Memory B cell (primary cell): ENCODE results near the gene POU6F1.
A peak's percentile ranks its signal among the peaks of the same experiment; 100 is the strongest.
"Not testable (repeated sequence)": the region's sequence is repeated elsewhere in the genome, so short reads cannot be mapped to it uniquely, and the experiment has no call there.

ENCODE experiments used
- ATAC-seq: fragments of 150-1000 bp; cut with Tn5 transposase; 2 replicates; pipeline ENCODE4 v1.10.0; 2021; ENCODE audit warnings: low read depth, mild to moderate bottlenecking, moderate library complexity
- DNase-seq, 2 donors: peaks; one replicate each; pipeline ENCODE4 v3.0.0; 2022; ENCODE audit warnings: low spot score in 2 of 2
- H3K27ac Mint-ChIP-seq: one replicate; pipeline ENCODE4 v1.8.0; 2022; ENCODE audit warnings: mild to moderate bottlenecking, moderate library complexity, mixed read lengths
- H3K27me3 Mint-ChIP-seq: one replicate; pipeline ENCODE4 v1.8.0; 2022; ENCODE audit warnings: mixed read lengths
- H3K36me3 Mint-ChIP-seq: one replicate; pipeline ENCODE4 v1.8.0; 2022; ENCODE audit warnings: mild to moderate bottlenecking, mixed read lengths
- H3K4me1 Mint-ChIP-seq: one replicate; pipeline ENCODE4 v1.8.0; 2022; ENCODE audit warnings: mixed read lengths
- H3K4me3 Mint-ChIP-seq: one replicate; pipeline ENCODE4 v1.8.0; 2022; ENCODE audit warnings: mild to moderate bottlenecking, moderate library complexity, mixed read lengths
- H3K9me3 Mint-ChIP-seq: one replicate; pipeline ENCODE4 v1.8.0; 2022; ENCODE audit warnings: mixed read lengths

POU6F1 gene

DNA sequence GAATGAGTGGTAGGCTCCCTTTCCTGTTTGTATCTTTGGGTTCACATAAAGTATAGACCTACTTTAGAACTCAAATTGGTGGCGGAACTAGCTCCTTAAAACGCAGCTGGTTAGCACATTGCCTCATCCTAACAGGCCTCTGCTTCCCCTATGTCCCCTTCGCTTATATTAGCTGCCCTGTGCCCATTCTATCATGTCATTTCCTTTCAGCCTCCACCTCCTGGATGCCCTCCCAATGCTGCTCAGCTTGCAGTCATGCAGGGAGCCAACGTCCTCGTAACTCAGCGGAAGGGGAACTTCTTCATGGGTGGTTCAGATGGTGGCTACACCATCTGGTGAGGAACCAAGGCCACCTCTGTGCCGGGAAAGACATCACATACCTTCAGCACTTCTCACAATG is 24.3 kb upstream of the POU6F1 start:
- DNase-seq: no peak
- Mint-ChIP-seq H3K27me3 (no peaks in the 10 kb centered on the region), H3K9me3 (no peaks in the 10 kb centered on the region), H3K36me3 (peaks cover 37% of the 10 kb centered on the region), H3K4me1 (peaks cover 42% of the 10 kb centered on the region), H3K27ac (no peak overlapping the region), H3K4me3 (no peak overlapping the region)
- no peak for ATAC-seq

DNA sequence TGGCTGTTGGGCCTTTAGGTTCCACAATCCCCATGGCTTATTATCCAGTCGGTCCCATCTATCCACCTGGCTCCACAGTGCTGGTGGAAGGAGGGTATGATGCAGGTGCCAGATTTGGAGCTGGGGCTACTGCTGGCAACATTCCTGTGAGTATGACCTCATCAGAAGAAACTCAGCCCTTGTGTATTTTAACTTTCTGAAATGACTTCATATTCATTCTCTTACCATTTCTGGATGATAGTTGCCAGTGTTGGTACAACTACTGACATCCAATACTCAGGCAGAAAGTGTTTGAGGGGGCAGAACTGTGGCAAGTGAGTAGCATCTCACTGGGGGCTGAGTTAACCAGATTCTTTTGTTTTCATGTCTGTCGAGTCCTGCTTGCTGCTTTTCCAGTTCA is 23.1 kb upstream of the POU6F1 start:
- ATAC-seq: no peak
- Mint-ChIP-seq H3K9me3 (no peaks in the 10 kb centered on the region), H3K27me3 (peaks cover 2% of the 10 kb centered on the region), H3K4me1 (peaks cover 33% of the 10 kb centered on the region), H3K4me3 (peak overlapping the region; percentile 98), H3K27ac (peak overlapping the region; percentile 100), H3K36me3 (peaks cover 32% of the 10 kb centered on the region)
- DNase-seq: no peak

DNA sequence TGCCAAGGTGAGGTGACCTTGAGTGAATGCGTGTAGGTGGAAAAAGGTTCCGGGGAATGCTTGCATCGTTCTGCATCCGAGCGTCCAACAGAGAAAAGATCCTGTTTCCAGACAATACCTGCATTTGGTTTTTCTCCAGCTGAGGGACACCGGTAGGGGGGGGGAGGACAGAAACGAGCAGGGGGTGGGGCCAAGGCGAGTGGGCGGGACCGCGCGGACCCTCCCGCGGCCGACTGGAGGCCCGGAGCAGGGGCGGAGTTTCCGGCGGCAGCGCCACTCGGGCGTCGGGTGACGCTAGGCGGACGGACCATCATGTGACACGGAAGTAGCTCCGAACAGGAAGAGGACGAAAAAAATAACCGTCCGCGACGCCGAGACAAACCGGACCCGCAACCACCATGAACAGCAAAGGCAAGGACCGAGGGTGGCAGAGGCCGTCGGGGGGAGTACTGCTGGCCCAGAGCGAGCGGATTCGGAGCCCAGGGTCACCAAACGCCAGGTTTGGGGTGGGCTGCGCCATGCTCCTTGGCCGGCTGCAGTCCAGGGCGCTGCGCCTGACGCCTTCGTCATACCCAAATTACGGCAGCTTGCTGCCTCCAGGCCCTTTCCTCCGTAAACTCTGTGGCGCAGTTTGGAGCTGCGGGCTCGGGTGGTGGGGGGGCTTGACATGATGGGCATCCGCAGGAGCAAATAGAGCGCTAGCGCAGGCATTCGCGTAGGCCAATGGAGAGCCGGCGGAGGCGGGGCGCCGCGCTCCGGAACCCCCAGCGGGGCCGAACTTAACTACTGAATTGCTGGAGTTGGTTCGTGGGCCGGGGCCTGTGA is 20.9 kb upstream of the POU6F1 start, which contains the start of gene DAZAP2:
Gene DAZAP2, plus strand, starts transcription at position 317 of the 825 bp plus-strand sequence. Its CDS starts 82 bp downstream, at position 399.
- peaks cover 23% of the 10 kb centered on the region for H3K36me3 Mint-ChIP-seq
- peaks cover 27% of the 10 kb centered on the region for H3K4me1 Mint-ChIP-seq
- peak within 1 kb of the TSS; percentile 100 for H3K27ac Mint-ChIP-seq
- ATAC-seq: peak; percentile 87
- peak; percentile 91 to 92 for DNase-seq
- H3K9me3 Mint-ChIP-seq: no peaks in the 10 kb centered on the region
- peaks cover 2% of the 10 kb centered on the region for H3K27me3 Mint-ChIP-seq
- peak within 1 kb of the TSS; percentile 98 for H3K4me3 Mint-ChIP-seq

DNA sequence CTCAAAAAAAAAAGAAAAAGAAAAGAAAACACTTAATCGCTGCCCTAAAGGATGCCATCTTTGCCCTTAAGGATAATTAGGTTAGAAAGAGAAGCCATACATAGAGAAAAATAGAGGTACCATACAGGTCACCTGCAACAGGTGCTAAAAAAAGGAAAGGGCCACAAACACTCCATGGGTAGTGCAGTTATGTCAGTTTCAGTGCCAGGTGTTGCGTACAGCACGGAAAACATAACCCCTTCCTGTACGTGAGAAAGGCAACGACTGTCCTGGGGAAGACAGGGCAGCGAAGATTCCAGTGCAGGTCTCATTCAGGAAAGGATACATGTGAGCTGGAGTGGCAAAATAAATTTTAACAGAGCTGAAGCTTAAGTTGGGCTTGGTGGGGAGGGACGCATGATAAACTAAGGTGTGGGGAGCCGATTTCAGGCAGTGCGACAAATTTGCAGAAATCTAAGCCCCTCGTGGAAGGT is 20.2 kb upstream of the POU6F1 start:
- peaks cover 21% of the 10 kb centered on the region for H3K36me3 Mint-ChIP-seq
- H3K4me1 Mint-ChIP-seq: peaks cover 25% of the 10 kb centered on the region
- H3K9me3 Mint-ChIP-seq: no peaks in the 10 kb centered on the region
- DNase-seq: no peak
- peak overlapping the region; percentile 100 for H3K27ac Mint-ChIP-seq
- ATAC-seq: no peak
- H3K4me3 Mint-ChIP-seq: peak overlapping the region; percentile 98
- peaks cover 2% of the 10 kb centered on the region for H3K27me3 Mint-ChIP-seq

DNA sequence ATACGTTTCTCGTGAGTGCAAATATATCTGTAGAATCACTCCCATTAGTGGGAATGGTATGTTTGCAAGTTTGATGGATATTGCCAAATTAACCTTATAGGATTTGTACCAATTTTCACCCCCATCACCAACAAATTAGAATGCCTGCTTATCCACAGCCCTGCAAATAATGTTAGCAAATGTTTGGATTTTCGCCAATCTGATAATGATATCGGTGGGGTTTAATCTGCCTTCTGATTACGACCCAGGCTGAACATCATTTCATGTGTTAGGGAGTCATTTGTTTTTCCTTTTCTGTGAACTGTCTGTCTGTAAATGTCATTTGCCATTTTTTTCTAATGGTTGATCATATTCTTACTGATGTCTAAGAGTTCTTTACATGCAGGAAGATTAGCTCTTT is 16.7 kb upstream of the POU6F1 start:
- ATAC-seq (no peak), DNase-seq (no peak)
- Mint-ChIP-seq H3K36me3 (peaks cover 2% of the 10 kb centered on the region), H3K4me3 (no peak overlapping the region), H3K9me3 (no peaks in the 10 kb centered on the region), H3K27me3 (peaks cover 2% of the 10 kb centered on the region), H3K27ac (no peak overlapping the region), H3K4me1 (peaks cover 6% of the 10 kb centered on the region)

DNA sequence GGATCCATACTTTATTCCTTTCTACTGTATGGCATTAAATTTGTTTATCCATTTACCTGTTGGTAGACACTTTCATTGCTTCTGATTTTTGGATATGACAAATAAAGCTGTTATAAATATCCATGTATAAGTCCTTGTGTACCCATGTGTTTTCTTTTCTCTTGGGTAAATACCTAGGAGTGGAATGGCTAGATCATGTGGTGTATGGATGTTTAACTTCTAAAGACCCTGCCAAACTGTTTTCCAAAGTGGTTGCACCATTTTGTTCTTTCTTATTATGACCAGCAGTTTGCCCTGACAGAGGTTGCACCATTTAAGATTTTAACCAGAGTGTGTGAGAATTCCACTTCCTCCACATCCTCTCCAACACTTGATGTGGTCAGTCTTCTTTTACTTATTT is 14.8 kb upstream of the POU6F1 start:
- H3K4me3 Mint-ChIP-seq: no peak overlapping the region
- no peaks in the 10 kb centered on the region for H3K4me1 Mint-ChIP-seq
- H3K9me3 Mint-ChIP-seq: no peaks in the 10 kb centered on the region
- DNase-seq (no peak), ATAC-seq (no peak)
- H3K36me3 Mint-ChIP-seq: no peaks in the 10 kb centered on the region
- H3K27ac Mint-ChIP-seq: no peak overlapping the region
- H3K27me3 Mint-ChIP-seq: peaks cover 2% of the 10 kb centered on the region

DNA sequence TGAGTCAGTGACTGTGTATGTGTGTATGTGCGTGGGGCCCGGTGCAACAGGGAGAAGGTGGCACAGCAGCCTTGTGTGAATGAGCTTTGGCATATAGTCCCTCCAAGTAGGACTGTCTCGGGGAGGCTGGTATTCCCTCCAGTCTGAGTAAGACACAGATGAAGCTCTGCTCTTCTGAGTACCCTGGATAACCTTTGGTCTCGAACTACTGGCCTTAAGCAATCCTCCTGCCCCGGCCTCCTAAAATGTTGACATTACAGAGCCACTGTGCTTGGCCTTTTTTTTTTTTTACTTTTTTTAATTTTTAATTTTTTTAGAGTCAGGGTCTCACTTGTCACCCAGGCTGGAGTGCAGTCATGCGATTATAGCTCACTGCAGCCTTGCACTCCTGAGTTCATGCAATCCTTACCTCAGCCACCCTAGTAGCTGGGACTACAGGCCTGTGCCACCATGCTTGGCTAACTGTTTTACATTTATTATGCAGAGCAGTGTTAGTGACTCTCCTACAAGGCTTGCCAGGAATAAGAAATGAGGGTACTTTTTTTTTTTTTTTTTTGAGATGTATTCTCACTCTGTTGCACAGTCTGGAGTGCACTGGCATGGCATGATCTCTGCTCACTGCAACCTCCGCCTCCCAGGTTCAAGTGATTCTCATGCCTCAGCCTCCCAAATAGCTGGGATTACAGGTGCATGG is 11.4 kb upstream of the POU6F1 start:
- DNase-seq: no peak
- H3K36me3 Mint-ChIP-seq: peaks cover 4% of the 10 kb centered on the region
- H3K9me3 Mint-ChIP-seq: no peaks in the 10 kb centered on the region
- H3K4me3 Mint-ChIP-seq: no peak overlapping the region
- no peak for ATAC-seq
- H3K27me3 Mint-ChIP-seq: no peaks in the 10 kb centered on the region
- no peak overlapping the region for H3K27ac Mint-ChIP-seq
- no peaks in the 10 kb centered on the region for H3K4me1 Mint-ChIP-seq

DNA sequence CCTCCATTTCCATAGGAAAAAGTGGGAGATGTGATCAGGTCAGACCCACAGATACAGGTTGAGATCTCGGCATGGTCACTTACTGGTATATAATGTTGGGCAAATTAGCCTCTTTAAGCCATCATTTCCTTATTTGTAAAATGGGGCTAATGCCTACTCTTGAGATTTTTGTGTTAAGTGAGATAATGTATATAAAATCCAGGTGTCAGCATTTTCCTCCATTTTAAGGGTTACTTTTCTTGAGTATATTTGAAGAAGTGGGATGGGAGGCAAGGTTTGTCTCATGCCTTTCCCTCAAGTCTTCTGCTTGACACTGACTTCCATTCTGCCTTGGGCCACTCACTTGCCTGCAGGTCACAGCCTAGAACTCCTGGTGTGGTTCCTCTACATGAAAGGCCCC is 10.1 kb upstream of the POU6F1 start:
- Mint-ChIP-seq H3K27ac (no peak overlapping the region), H3K36me3 (peaks cover 4% of the 10 kb centered on the region), H3K4me3 (no peak overlapping the region), H3K27me3 (no peaks in the 10 kb centered on the region), H3K9me3 (no peaks in the 10 kb centered on the region), H3K4me1 (no peaks in the 10 kb centered on the region)
- ATAC-seq (no peak), DNase-seq (no peak)

DNA sequence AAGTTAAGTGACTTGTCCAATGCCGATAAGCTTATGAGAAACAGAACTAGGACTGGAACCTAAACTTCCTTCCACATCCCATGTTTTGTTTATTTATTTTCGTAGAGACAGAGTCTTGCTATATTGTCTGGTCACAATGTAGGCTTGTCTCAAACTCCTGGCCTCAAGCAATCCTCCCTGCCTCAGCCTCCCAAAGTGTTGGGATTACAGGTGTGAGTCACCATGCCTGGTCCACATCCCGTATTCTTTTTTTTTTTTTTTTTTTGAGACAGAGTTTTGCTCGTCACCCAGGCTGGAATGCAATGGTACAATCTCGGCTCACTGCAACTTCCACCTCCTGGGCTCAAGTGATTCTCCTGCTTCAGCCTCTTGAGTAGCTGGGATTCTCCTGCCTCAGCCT is 9.2 kb upstream of the POU6F1 start:
- H3K4me1 Mint-ChIP-seq, H3K27ac Mint-ChIP-seq, DNase-seq, H3K4me3 Mint-ChIP-seq, H3K36me3 Mint-ChIP-seq, ATAC-seq, H3K27me3 Mint-ChIP-seq, H3K9me3 Mint-ChIP-seq: not testable (repeated sequence)

DNA sequence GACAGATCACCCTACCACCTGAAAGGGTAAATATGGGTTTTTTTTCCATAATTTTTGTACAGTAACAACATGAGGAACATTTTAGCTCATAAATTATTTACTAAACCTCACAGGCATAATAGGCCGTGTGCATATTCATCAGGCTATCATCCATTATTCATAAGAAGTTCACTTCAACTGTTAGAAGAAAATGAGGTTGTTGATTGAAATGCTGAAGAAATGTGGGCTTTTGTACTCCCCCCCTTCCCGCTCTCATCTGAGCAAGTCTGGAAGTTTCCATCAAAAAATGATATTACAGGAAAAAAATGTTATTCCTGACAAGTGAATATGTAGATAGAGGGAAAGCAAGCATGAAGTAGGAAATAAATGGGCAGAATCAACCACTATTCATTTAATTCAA is 7.9 kb upstream of the POU6F1 start:
- H3K4me3 Mint-ChIP-seq: no peak overlapping the region
- H3K27ac Mint-ChIP-seq: no peak overlapping the region
- DNase-seq (no peak), ATAC-seq (no peak)
- H3K36me3 Mint-ChIP-seq: peaks cover 4% of the 10 kb centered on the region
- no peaks in the 10 kb centered on the region for H3K9me3 Mint-ChIP-seq
- no peaks in the 10 kb centered on the region for H3K27me3 Mint-ChIP-seq
- peaks cover 2% of the 10 kb centered on the region for H3K4me1 Mint-ChIP-seq

DNA sequence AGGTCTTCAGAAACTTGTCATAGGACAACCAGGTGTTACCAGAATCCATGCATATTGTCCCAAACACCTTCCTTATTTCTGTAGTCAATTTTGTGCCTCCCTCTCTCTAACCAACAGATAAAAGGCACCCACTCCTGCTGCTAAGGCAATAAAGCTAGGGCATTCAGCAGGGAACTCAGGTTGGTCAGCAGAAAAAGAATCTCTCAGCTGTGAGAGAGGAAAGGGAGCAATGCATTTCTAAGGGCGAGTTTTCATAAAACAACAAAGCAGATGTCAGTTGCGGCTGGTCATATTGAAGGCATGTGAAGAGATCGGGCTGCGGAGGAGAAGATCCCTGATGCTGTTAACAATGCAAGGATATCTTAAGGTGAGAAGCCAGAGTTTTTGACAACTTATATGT is 7.4 kb upstream of the POU6F1 start:
- Mint-ChIP-seq H3K4me3 (no peak overlapping the region), H3K36me3 (peaks cover 4% of the 10 kb centered on the region), H3K27me3 (no peaks in the 10 kb centered on the region), H3K4me1 (peaks cover 2% of the 10 kb centered on the region), H3K9me3 (no peaks in the 10 kb centered on the region), H3K27ac (no peak overlapping the region)
- DNase-seq (no peak), ATAC-seq (no peak)

DNA sequence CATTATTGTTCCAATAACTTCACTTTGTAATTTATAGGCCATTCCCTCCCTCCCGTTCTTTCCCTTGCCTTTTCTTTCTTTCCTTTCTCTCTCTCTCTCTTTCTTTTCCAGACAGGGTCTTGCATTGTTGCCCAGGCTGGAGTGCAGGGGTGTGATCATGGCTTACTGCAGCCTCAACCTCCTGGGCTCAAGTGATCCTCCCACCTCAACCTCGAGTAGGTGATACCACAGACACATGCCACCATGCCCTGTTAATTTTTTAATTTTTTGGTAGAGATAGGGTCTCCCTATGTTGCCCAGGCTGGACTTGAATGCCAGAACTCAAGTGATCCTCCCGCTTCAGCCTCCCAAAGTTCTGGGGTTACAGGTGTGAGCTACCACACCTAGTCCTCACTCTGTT is 6.8 kb upstream of the POU6F1 start:
- H3K4me3 Mint-ChIP-seq: no peak overlapping the region
- no peaks in the 10 kb centered on the region for H3K9me3 Mint-ChIP-seq
- H3K27ac Mint-ChIP-seq: no peak overlapping the region

DNA sequence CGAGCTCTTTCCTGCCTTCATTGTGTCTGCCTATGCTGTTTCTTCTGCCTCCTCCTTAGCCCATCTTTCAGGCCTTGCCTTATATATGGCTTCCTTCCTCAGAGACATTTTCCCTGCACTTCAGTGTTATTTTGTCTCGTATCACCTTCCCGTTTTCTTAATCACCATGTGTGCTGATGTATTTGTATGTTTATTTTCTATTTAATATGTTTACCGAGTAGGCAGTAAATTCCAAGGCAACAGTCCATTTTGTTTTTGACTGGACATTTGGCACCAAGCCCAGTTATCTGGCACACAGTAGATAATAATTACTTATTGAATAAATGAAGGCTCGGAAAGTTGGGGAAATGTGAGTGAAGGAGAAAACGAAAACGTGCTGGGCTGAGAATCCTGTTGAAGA is 4.6 kb upstream of the POU6F1 start:
- DNase-seq: no peak
- peaks cover 12% of the 10 kb centered on the region for H3K4me1 Mint-ChIP-seq
- no peaks in the 10 kb centered on the region for H3K27me3 Mint-ChIP-seq
- H3K36me3 Mint-ChIP-seq: peaks cover 4% of the 10 kb centered on the region
- H3K27ac Mint-ChIP-seq: no peak overlapping the region
- no peak for ATAC-seq
- H3K4me3 Mint-ChIP-seq: no peak overlapping the region
- no peaks in the 10 kb centered on the region for H3K9me3 Mint-ChIP-seq

More for the DNA sequence above, 6.8 kb upstream of the POU6F1 start:
- ATAC-seq (no peak), DNase-seq (no peak)
- Mint-ChIP-seq H3K36me3 (peaks cover 4% of the 10 kb centered on the region), H3K4me1 (peaks cover 4% of the 10 kb centered on the region), H3K27me3 (no peaks in the 10 kb centered on the region)

DNA sequence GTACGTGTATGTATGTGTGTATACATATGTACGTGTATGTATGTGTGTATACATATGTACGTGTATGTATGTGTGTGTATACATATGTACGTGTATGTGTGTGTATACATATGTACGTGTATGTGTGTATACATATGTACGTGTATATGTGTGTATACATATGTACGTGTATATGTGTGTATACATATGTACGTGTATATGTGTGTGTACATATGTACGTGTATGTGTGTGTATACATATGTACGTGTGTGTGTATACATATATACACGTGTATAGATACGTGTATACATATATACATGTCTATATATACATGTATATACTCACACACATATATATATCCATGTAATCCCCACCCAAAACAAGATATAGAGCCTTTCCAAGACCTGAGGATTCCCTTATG is 2.0 kb upstream of the POU6F1 start:
- not testable (repeated sequence) for H3K9me3 Mint-ChIP-seq, DNase-seq, H3K27ac Mint-ChIP-seq, H3K27me3 Mint-ChIP-seq, H3K4me3 Mint-ChIP-seq, ATAC-seq, H3K36me3 Mint-ChIP-seq
- H3K4me1 Mint-ChIP-seq: peaks cover 17% of the 10 kb centered on the region
